SK-N-SH (cell line): ENCODE measurements around the gene KLHL41.

Source experiments
- ELF1 ChIP-seq: IDR thresholded peaks from 2 replicates; pipeline ENCODE4 v1.4.0; 2012
- MAX ChIP-seq: IDR thresholded peaks from 2 replicates; pipeline ENCODE4 v1.4.0; 2012; ENCODE audit warnings: low read depth
- RFX5 ChIP-seq: IDR thresholded peaks from 2 replicates; pipeline ENCODE4 v1.6.1; 2012; ENCODE audit warnings: mild to moderate bottlenecking, improper control_type of control experiment, low read length
- SIN3A ChIP-seq: IDR thresholded peaks from 2 replicates; pipeline ENCODE4 v1.6.1; 2012; ENCODE audit warnings: low read depth, mild to moderate bottlenecking, low read length, moderate library complexity, borderline replicate concordance
- USF1 ChIP-seq: IDR thresholded peaks from 2 replicates; pipeline ENCODE4 v1.4.0; 2012; ENCODE audit warnings: low read depth, borderline replicate concordance
- TF ChIP-seq, protein P1 (sequence below): fragments of 200-600 bp; sonication (generic); IDR thresholded peaks from 2 replicates; pipeline ENCODE4 v1.6.1; 2017; ENCODE audit warnings: antibody characterized with exemption, mild to moderate bottlenecking, moderate library complexity
- TF ChIP-seq, protein P2 (sequence below): fragments of 150-350 bp; IDR thresholded peaks from 2 replicates; pipeline ENCODE4 v1.6.1; 2017; ENCODE audit warnings: antibody characterized with exemption, low read length, low read depth, borderline replicate concordance

DNA sequence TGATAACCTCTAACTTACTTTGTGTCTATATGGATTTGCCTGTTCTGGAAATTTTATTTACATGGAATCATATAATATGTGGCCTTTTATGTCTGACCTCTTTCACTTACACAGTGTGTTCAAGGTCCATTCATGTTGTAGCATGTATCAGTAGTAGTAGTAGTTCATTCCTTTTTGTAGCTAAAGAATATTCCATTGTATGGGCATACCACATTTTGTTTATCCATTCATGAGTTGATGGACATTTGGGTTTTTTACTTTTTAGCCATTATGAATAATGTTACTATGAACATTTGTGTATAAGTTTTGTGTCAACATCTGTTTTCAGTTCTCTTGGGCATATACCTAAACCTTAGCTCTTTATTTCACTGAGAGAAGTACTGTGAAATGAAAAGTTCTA lies 18.7 kb upstream of the KLHL41 start:
- TF ChIP-seq, protein P1, sequence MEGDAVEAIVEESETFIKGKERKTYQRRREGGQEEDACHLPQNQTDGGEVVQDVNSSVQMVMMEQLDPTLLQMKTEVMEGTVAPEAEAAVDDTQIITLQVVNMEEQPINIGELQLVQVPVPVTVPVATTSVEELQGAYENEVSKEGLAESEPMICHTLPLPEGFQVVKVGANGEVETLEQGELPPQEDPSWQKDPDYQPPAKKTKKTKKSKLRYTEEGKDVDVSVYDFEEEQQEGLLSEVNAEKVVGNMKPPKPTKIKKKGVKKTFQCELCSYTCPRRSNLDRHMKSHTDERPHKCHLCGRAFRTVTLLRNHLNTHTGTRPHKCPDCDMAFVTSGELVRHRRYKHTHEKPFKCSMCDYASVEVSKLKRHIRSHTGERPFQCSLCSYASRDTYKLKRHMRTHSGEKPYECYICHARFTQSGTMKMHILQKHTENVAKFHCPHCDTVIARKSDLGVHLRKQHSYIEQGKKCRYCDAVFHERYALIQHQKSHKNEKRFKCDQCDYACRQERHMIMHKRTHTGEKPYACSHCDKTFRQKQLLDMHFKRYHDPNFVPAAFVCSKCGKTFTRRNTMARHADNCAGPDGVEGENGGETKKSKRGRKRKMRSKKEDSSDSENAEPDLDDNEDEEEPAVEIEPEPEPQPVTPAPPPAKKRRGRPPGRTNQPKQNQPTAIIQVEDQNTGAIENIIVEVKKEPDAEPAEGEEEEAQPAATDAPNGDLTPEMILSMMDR, result no peak
- no peak for TF ChIP-seq RFX5
- TF ChIP-seq USF1, result no peak
- TF ChIP-seq, protein P2, sequence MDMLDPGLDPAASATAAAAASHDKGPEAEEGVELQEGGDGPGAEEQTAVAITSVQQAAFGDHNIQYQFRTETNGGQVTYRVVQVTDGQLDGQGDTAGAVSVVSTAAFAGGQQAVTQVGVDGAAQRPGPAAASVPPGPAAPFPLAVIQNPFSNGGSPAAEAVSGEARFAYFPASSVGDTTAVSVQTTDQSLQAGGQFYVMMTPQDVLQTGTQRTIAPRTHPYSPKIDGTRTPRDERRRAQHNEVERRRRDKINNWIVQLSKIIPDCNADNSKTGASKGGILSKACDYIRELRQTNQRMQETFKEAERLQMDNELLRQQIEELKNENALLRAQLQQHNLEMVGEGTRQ, result no peak
- TF ChIP-seq SIN3A, result no peak
- no peak for TF ChIP-seq ELF1
- no peak for TF ChIP-seq MAX
